DOHH2 (cell line): ENCODE measurements around the gene CAPN11.

ENCODE experiments used
- EZH2phosphoT487 ChIP-seq: fragments of 200-600 bp; sonication (generic); IDR thresholded peaks from 2 replicates; pipeline ENCODE4 v1.6.1; 2017; ENCODE audit warnings: borderline replicate concordance, mild to moderate bottlenecking, antibody characterized with exemption, low read length, moderate library complexity, mixed read lengths
- TF ChIP-seq, protein P1 (sequence below): fragments of 200-600 bp; sonication (generic); IDR thresholded peaks from one replicate; pipeline ENCODE4 v1.5.1; 2014; ENCODE audit warnings: antibody characterized with exemption, mild to moderate bottlenecking, low read depth, low read length; ENCODE audit not compliant: poor library complexity, severe bottlenecking

DNA sequence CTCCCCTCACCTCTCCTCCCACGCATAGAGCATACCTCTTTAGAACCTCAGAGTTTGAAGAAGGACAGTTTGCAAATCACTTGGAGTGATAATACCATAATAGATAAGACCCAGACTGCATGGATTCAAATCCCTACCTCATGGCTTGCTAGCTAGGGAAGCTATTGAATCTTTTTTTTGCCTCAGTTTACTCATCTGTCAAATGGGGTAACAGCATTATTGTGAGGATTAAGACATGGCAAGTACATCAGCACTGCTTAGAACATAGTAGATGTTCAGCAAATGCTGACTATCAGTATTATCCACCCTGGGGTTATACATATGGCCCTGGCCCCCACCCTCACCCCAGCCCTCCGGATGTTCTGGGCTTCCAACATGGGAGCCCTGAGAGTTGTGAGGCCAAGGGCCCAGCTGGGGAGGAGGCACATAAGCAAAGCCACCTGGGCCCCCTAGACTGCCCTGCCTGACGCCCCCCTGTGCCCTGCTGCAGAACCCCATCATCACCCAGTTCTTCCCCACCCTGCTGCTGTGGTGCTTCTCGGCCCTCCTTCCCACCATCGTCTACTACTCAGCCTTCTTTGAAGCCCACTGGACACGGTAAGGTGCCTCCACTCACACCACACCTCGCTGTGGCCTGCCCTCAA, 9.1 kb upstream of the CAPN11 start:
- TF ChIP-seq, protein P1, sequence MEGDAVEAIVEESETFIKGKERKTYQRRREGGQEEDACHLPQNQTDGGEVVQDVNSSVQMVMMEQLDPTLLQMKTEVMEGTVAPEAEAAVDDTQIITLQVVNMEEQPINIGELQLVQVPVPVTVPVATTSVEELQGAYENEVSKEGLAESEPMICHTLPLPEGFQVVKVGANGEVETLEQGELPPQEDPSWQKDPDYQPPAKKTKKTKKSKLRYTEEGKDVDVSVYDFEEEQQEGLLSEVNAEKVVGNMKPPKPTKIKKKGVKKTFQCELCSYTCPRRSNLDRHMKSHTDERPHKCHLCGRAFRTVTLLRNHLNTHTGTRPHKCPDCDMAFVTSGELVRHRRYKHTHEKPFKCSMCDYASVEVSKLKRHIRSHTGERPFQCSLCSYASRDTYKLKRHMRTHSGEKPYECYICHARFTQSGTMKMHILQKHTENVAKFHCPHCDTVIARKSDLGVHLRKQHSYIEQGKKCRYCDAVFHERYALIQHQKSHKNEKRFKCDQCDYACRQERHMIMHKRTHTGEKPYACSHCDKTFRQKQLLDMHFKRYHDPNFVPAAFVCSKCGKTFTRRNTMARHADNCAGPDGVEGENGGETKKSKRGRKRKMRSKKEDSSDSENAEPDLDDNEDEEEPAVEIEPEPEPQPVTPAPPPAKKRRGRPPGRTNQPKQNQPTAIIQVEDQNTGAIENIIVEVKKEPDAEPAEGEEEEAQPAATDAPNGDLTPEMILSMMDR = no peak
- no peak for TF ChIP-seq EZH2phosphoT487
